ENCODE measurements around the gene R3HDM2.

The R3HDM2 gene

GRCh38 chr12:57385586-57385985, 45.3 kb downstream of the R3HDM2 start:
- no peaks in the 10 kb centered on the region for H3K9me2 ChIP-seq (ENCODE audit: low read depth, low read length)
- H2AFZ ChIP-seq (ENCODE audit: low read length): no peak overlapping the region
- no peaks in the 10 kb centered on the region for H3K79me2 ChIP-seq (ENCODE audit: insufficient read depth, low read length)
- no peaks in the 10 kb centered on the region for H3K27me3 ChIP-seq (ENCODE audit: insufficient read depth, low read length)
- H3K4me3 ChIP-seq (ENCODE audit: low read depth, low read length, poor library complexity, severe bottlenecking): no peak overlapping the region
- H3F3A ChIP-seq (ENCODE audit: insufficient read depth, low read length): no peaks in the 10 kb centered on the region
- no peak overlapping the region for H3K4me2 ChIP-seq (ENCODE audit: low read length)
- H3K9me3 ChIP-seq (ENCODE audit: low read length): no peaks in the 10 kb centered on the region
- peaks cover 10% of the 10 kb centered on the region; the same call in 1 of the 2 replicates for H3K36me3 ChIP-seq (ENCODE audit: insufficient read depth, low read length)
- TF ChIP-seq EZH2 (IDR thresholded peaks at IDR 0.05; ENCODE audit: borderline replicate concordance, low read length): no peak
- H3K9ac ChIP-seq (ENCODE audit: low read length): no peak overlapping the region
- no peak overlapping the region for H3K27ac ChIP-seq (ENCODE audit: low read depth, low read length, poor library complexity, severe bottlenecking)
- H3K4me1 ChIP-seq (ENCODE audit: insufficient read depth, low read length, severe bottlenecking): no peaks in the 10 kb centered on the region
- H4K20me1 ChIP-seq (ENCODE audit: insufficient read depth, low read length): no peaks in the 10 kb centered on the region

DNA sequence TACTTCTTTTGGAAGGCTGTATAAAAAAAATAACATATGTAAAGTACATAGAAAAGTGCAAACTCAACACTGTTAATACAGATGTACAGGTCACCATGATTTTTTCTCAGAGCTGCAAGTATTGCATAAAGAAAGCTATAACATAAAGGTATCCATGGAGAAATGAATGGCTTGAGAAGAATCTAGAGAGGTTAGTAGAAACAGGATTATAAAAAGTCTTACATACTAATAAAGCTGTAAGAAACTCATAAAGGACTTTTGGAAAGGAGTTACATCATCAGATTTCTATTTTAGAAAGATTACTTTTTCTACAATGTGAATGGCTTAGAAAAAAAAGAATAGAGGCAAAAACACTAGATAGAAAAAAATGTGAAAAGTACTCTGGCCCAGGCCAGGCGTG, 46.4 kb downstream of the R3HDM2 start:
- H3K79me2 ChIP-seq (ENCODE audit: insufficient read depth, low read length): no peaks in the 10 kb centered on the region
- H4K20me1 ChIP-seq (ENCODE audit: insufficient read depth, low read length): no peaks in the 10 kb centered on the region
- H3K4me2 ChIP-seq (ENCODE audit: low read length): no peak overlapping the region
- no peak overlapping the region for H3K4me3 ChIP-seq (ENCODE audit: low read depth, low read length, poor library complexity, severe bottlenecking)
- H3K9me2 ChIP-seq (ENCODE audit: low read depth, low read length): no peaks in the 10 kb centered on the region
- no peak overlapping the region for H2AFZ ChIP-seq (ENCODE audit: low read length)
- peaks cover 5% of the 10 kb centered on the region; the same call in 1 of the 2 replicates for H3K36me3 ChIP-seq (ENCODE audit: insufficient read depth, low read length)
- no peaks in the 10 kb centered on the region for H3F3A ChIP-seq (ENCODE audit: insufficient read depth, low read length)
- no peaks in the 10 kb centered on the region for H3K9me3 ChIP-seq (ENCODE audit: low read length)
- no peaks in the 10 kb centered on the region for H3K4me1 ChIP-seq (ENCODE audit: insufficient read depth, low read length, severe bottlenecking)
- H3K9ac ChIP-seq (ENCODE audit: low read length): no peak overlapping the region
- H3K27me3 ChIP-seq (ENCODE audit: insufficient read depth, low read length): no peaks in the 10 kb centered on the region
- no peak for TF ChIP-seq EZH2 (IDR thresholded peaks at IDR 0.05; ENCODE audit: borderline replicate concordance, low read length)
- TF ChIP-seq, protein P1, sequence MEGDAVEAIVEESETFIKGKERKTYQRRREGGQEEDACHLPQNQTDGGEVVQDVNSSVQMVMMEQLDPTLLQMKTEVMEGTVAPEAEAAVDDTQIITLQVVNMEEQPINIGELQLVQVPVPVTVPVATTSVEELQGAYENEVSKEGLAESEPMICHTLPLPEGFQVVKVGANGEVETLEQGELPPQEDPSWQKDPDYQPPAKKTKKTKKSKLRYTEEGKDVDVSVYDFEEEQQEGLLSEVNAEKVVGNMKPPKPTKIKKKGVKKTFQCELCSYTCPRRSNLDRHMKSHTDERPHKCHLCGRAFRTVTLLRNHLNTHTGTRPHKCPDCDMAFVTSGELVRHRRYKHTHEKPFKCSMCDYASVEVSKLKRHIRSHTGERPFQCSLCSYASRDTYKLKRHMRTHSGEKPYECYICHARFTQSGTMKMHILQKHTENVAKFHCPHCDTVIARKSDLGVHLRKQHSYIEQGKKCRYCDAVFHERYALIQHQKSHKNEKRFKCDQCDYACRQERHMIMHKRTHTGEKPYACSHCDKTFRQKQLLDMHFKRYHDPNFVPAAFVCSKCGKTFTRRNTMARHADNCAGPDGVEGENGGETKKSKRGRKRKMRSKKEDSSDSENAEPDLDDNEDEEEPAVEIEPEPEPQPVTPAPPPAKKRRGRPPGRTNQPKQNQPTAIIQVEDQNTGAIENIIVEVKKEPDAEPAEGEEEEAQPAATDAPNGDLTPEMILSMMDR (IDR thresholded peaks at IDR 0.05; ENCODE audit: low read length): no peak
- no peak overlapping the region for H3K27ac ChIP-seq (ENCODE audit: low read depth, low read length, poor library complexity, severe bottlenecking)

- TF ChIP-seq, protein P1 (IDR thresholded peaks at IDR 0.05; ENCODE audit: low read length): no peak
- TF ChIP-seq EZH2 (IDR thresholded peaks at IDR 0.05; ENCODE audit: borderline replicate concordance, low read length): no peak
- no peak overlapping the region for H3K27ac ChIP-seq (ENCODE audit: low read depth, low read length, poor library complexity, severe bottlenecking)
Observed at GRCh38 chr12:57381693-57382220, 49.1 kb downstream of the R3HDM2 start.

GRCh38 chr12:57380300-57380699, 50.5 kb downstream of the R3HDM2 start:
- no peaks in the 10 kb centered on the region for H3K9me2 ChIP-seq (ENCODE audit: low read depth, low read length)
- H3K9me3 ChIP-seq (ENCODE audit: low read length): no peaks in the 10 kb centered on the region
- H3K4me2 ChIP-seq (ENCODE audit: low read length): no peak overlapping the region

More at GRCh38 chr12:57381693-57382220, 49.1 kb downstream of the R3HDM2 start:
- Histone ChIP-seq H3K27me3 (ENCODE audit: insufficient read depth, low read length) (no peaks in the 10 kb centered on the region), H3K36me3 (ENCODE audit: insufficient read depth, low read length) (no peaks in the 10 kb centered on the region), H3K4me1 (ENCODE audit: insufficient read depth, low read length, severe bottlenecking) (no peaks in the 10 kb centered on the region), H4K20me1 (ENCODE audit: insufficient read depth, low read length) (no peaks in the 10 kb centered on the region), H3K4me3 (ENCODE audit: low read depth, low read length, poor library complexity, severe bottlenecking) (no peak overlapping the region), H3K4me2 (ENCODE audit: low read length) (no peak overlapping the region), H3K9me2 (ENCODE audit: low read depth, low read length) (no peaks in the 10 kb centered on the region), H3F3A (ENCODE audit: insufficient read depth, low read length) (no peaks in the 10 kb centered on the region), H3K9ac (ENCODE audit: low read length) (no peak overlapping the region), H3K79me2 (ENCODE audit: insufficient read depth, low read length) (no peaks in the 10 kb centered on the region), H3K9me3 (ENCODE audit: low read length) (no peaks in the 10 kb centered on the region), H2AFZ (ENCODE audit: low read length) (no peak overlapping the region)

More at GRCh38 chr12:57380300-57380699, 50.5 kb downstream of the R3HDM2 start:
- Histone ChIP-seq H4K20me1 (ENCODE audit: insufficient read depth, low read length) (no peaks in the 10 kb centered on the region), H3K9ac (ENCODE audit: low read length) (no peak overlapping the region), H3K4me3 (ENCODE audit: low read depth, low read length, poor library complexity, severe bottlenecking) (no peak overlapping the region), H3K27me3 (ENCODE audit: insufficient read depth, low read length) (no peaks in the 10 kb centered on the region), H3K36me3 (ENCODE audit: insufficient read depth, low read length) (0 out of 2 replicates have a peak, but pooled peaks cover 3% of the 10 kb centered on the region), H3K4me1 (ENCODE audit: insufficient read depth, low read length, severe bottlenecking) (no peaks in the 10 kb centered on the region), H3F3A (ENCODE audit: insufficient read depth, low read length) (no peaks in the 10 kb centered on the region), H3K27ac (ENCODE audit: low read depth, low read length, poor library complexity, severe bottlenecking) (no peak overlapping the region), H2AFZ (ENCODE audit: low read length) (no peak overlapping the region), H3K79me2 (ENCODE audit: insufficient read depth, low read length) (no peaks in the 10 kb centered on the region)
- TF ChIP-seq, protein P1 (IDR thresholded peaks at IDR 0.05; ENCODE audit: low read length): no peak
- no peak for TF ChIP-seq EZH2 (IDR thresholded peaks at IDR 0.05; ENCODE audit: borderline replicate concordance, low read length)

All from OCI-LY1 (cell line).